Cardiac muscle cell (in vitro differentiated cells and primary cell): ENCODE data around the gene TMEM150A. TPM values are rescaled to one million over a fixed set of nuclear protein-coding genes. Genes with fewer than 3 reads are reported as not detected.

Experiments used
- DNase-seq, 2 donors: peaks; one replicate each; pipeline versions ENCODE4 v3.0.0 to v3.0.0-alpha.2; 2010 to 2017; ENCODE audit warnings: low read depth in 1 of 2, low spot score in 1 of 2
- H3K27ac ChIP-seq: fragments of 200-600 bp; sonication (generic); 2 replicates; pipeline ENCODE4 v1.5.1; 2016
- H3K27me3 ChIP-seq: fragments of 200-600 bp; sonication (generic); 2 replicates; pipeline ENCODE4 v1.6.0; 2016; ENCODE audit warnings: control low read depth
- H3K36me3 ChIP-seq: fragments of 200-600 bp; sonication (generic); 2 replicates; pipeline ENCODE4 v1.5.1; 2016; ENCODE audit warnings: control low read depth
- H3K4me1 ChIP-seq: fragments of 200-600 bp; sonication (generic); 2 replicates; pipeline ENCODE4 v1.8.1; 2017; ENCODE audit warnings: low read depth, mild to moderate bottlenecking, mixed run types
- H3K4me3 ChIP-seq: fragments of 200-600 bp; sonication (generic); 2 replicates; pipeline ENCODE4 v1.5.1; 2016; ENCODE audit warnings: mild to moderate bottlenecking
- H3K9me3 ChIP-seq: fragments of 200-600 bp; sonication (generic); 2 replicates; pipeline ENCODE4 v1.5.1; 2017; ENCODE audit warnings: low read depth, mild to moderate bottlenecking, control low read depth
- CTCF ChIP-seq: IDR thresholded peaks from 2 replicates; pipeline ENCODE4 v1.5.1; 2012; ENCODE audit warnings: low read depth, mild to moderate bottlenecking, low read length
- polyA plus RNA-seq: library from polyadenylated mRNA; unstranded; fragments of >200 nt; fragmentation: Nextera tagmentation; extraction: Ambion mirVana; gene quantifications from 2 replicates; pipeline ENCODE4 v1.2.1, GENCODE V29; 2016
- total RNA-seq: library from RNA; depleted of rRNA; stranded (reverse); fragments of >200 nt; gene quantifications from 2 replicates; pipeline ENCODE4 v1.2.3, GENCODE V29; 2016

The TMEM150A gene
- total and polyA plus RNA-seq, 2 experiments from 2014 or later = 14.2 to 34.0 TPM

- no peak for TF ChIP-seq CTCF
- Histone ChIP-seq H3K9me3 (no peaks in the 10 kb centered on the region), H3K27ac (peak overlapping the region; percentile 45), H3K4me1 (no peaks in the 10 kb centered on the region), H3K36me3 (peaks cover 63% of the 10 kb centered on the region), H3K4me3 (no peak overlapping the region), H3K27me3 (no peaks in the 10 kb centered on the region)
- DNase-seq = no peak
Measured at GRCh38 chr2:85635636-85636035, 33.1 kb upstream of the TMEM150A start.

GRCh38 chr2:85635011-85635410 lies 32.5 kb upstream of the TMEM150A start:
- no peaks in the 10 kb centered on the region for H3K9me3 ChIP-seq
- no peaks in the 10 kb centered on the region for H3K4me1 ChIP-seq
- peaks cover 66% of the 10 kb centered on the region for H3K36me3 ChIP-seq

GRCh38 chr2:85631316-85631715 lies 28.8 kb upstream of the TMEM150A start:
- no peak for DNase-seq
- Histone ChIP-seq H3K27me3 (no peaks in the 10 kb centered on the region), H3K4me1 (no peaks in the 10 kb centered on the region), H3K36me3 (peaks cover 65% of the 10 kb centered on the region), H3K27ac (no peak overlapping the region), H3K9me3 (no peaks in the 10 kb centered on the region), H3K4me3 (no peak overlapping the region)
- TF ChIP-seq CTCF = no peak

More at GRCh38 chr2:85635011-85635410, 32.5 kb upstream of the TMEM150A start:
- Histone ChIP-seq H3K27me3 (no peaks in the 10 kb centered on the region), H3K27ac (peak overlapping the region; percentile 45), H3K4me3 (no peak overlapping the region)
- DNase-seq = no peak
- TF ChIP-seq CTCF = no peak

GRCh38 chr2:85628658-85629057 lies 26.2 kb upstream of the TMEM150A start:
- TF ChIP-seq CTCF = no peak
- no peak overlapping the region for H3K27ac ChIP-seq

GRCh38 chr2:85623991-85624390 lies 21.5 kb upstream of the TMEM150A start:
- Histone ChIP-seq H3K27ac (no peak overlapping the region), H3K27me3 (no peaks in the 10 kb centered on the region), H3K4me3 (no peak overlapping the region), H3K9me3 (no peaks in the 10 kb centered on the region), H3K36me3 (peaks cover 65% of the 10 kb centered on the region), H3K4me1 (no peaks in the 10 kb centered on the region)
- DNase-seq = no peak
- TF ChIP-seq CTCF = no peak

More at GRCh38 chr2:85628658-85629057, 26.2 kb upstream of the TMEM150A start:
- Histone ChIP-seq H3K4me1 (no peaks in the 10 kb centered on the region), H3K36me3 (peaks cover 75% of the 10 kb centered on the region), H3K27me3 (no peaks in the 10 kb centered on the region), H3K9me3 (no peaks in the 10 kb centered on the region), H3K4me3 (no peak overlapping the region)
- DNase-seq = no peak

- no peak for DNase-seq
- Histone ChIP-seq H3K4me3 (no peak overlapping the region), H3K4me1 (peaks cover 7% of the 10 kb centered on the region), H3K36me3 (peaks cover 45% of the 10 kb centered on the region), H3K27ac (no peak overlapping the region), H3K27me3 (no peaks in the 10 kb centered on the region), H3K9me3 (no peaks in the 10 kb centered on the region)
- TF ChIP-seq CTCF = no peak
Measured at GRCh38 chr2:85621338-85621737, 18.8 kb upstream of the TMEM150A start.
